Small intestine (tissue), 7 donors: ENCODE data around the gene SLC25A18. TPM values are rescaled to one million over a fixed set of nuclear protein-coding genes. Genes with fewer than 3 reads are reported as not detected.

Source experiments
- DNase-seq, 2 donors: peaks; one replicate each; pipeline versions ENCODE4 v3.0.0 to v3.0.0-alpha.2; 2013
- FAIRE-seq: peaks from 2 replicates; lab custom pipeline; 2012; peaks lifted over from hg19 to GRCh38; lab: Jason Lieb, UNC
- H3K27ac ChIP-seq, 3 donors: one replicate each; pipeline ENCODE4 v1.5.1; 2013; ENCODE audit warnings: low read length in 2 of 3, mild to moderate bottlenecking in 2 of 3, control low read depth in 1 of 3, inconsistent platforms in 1 of 3, low read depth in 1 of 3, moderate library complexity in 1 of 3
- H3K27me3 ChIP-seq, 3 donors: one replicate each; pipeline ENCODE4 v1.6.1; 2013; ENCODE audit warnings: low read length in 3 of 3, inconsistent platforms in 1 of 3; ENCODE audit not compliant: control insufficient read depth in 3 of 3, insufficient read depth in 3 of 3
- H3K36me3 ChIP-seq, 3 donors: one replicate each; pipeline ENCODE4 v1.6.1; 2013; ENCODE audit warnings: low read length in 3 of 3, inconsistent platforms in 1 of 3, low read depth in 1 of 3, mild to moderate bottlenecking in 1 of 3, moderate library complexity in 1 of 3; ENCODE audit not compliant: control insufficient read depth in 3 of 3, insufficient read depth in 2 of 3
- H3K4me1 ChIP-seq, 3 donors: one replicate each; pipeline ENCODE4 v1.6.1; 2013; ENCODE audit warnings: low read length in 2 of 3, inconsistent platforms in 1 of 3, low read depth in 1 of 3, mild to moderate bottlenecking in 1 of 3, moderate library complexity in 1 of 3; ENCODE audit not compliant: control insufficient read depth in 3 of 3, insufficient read depth in 2 of 3
- H3K4me3 ChIP-seq, 3 donors: one replicate each; pipeline ENCODE4 v1.5.1; 2013; ENCODE audit warnings: low read length in 3 of 3, control low read depth in 1 of 3, inconsistent platforms in 1 of 3, low read depth in 1 of 3, mild to moderate bottlenecking in 1 of 3, moderate library complexity in 1 of 3
- H3K9me3 ChIP-seq, 2 donors: one replicate each; pipeline ENCODE4 v1.6.1; 2013; ENCODE audit warnings: low read depth in 1 of 2, low read length in 1 of 2; ENCODE audit not compliant: control insufficient read depth in 2 of 2, insufficient read depth in 1 of 2
- WGBS, 3 donors: extraction: QIAGEN DNeasy Blood & Tissue Kit; methylation state at CpG; one replicate each; pipeline ENCODE4 v1.1.7; 2013; 5-methylcytosine and 5-hydroxymethylcytosine counted together
- polyA plus RNA-seq, 4 donors: library from polyadenylated mRNA; stranded (reverse) in 3 of 4; unstranded in 1 of 4; fragments of 200-250 nt in 3 of 4; fragments of 120-200 nt in 1 of 4; gene quantifications; one replicate each; pipeline versions ENCODE4 v1.2.1 to v1.2.3, GENCODE V29; 2013
- donor health status: healthy with polysubstance abuse.
- donor health status: control.
- donor health status: control.
- donor health status: Bipolar disorder and iron deficiency.
- donor health status: healthy.

Gene SLC25A18
- polyA plus RNA-seq, 4 donors, result 0.38 to 2.1 TPM; not detected in 2

DNA sequence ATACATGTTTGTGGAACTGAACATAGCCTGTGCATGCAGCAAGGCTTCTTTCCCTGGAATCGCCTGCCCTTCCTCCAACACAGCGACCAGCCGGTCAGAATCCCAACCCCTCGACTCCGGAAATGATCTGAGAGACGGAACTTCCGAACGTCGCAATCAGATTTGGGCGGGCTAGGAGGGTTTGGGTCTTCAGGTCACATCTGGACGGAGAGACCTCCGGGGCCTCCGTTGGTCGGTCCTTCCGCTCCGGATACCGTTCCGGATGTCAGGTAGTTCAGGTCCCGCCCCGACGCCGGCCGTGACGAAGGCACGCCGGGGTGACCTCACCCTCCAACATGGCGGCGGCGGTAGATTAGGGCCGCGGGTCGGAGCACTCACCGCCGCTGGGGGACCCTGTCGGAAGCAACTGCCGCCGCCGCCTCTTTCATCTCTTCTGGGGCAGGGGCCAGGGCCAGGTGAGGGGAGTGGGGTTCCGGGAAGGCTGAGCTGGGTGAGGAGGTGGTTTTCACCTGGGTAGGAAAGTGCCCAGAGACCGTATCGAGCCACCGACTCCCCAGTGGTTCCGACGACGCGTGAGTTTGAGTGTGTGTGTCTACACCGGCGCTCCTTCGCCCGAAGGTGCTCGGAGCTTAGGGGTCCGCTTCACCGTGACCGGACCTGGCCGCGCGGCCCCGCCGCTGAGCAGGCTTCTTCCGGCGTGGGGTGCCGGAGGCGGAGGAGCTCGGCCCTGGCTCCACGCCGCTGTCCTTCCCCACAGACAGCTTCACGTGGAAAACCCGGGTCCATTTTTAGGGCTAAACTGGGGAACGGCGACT, 75.3 kb downstream of the SLC25A18 start, which contains the start of gene BCL2L13:
Gene BCL2L13, plus strand, starts transcription at position 326 of the 815 bp plus-strand sequence. CDS start 16,955 bp downstream, outside the sequence.
- peak within 1 kb of the TSS; percentile 96 to 99 (median 99) for H3K27ac ChIP-seq
- H3K4me1 ChIP-seq, result peaks cover 0 to 7% (median 0%) of the 10 kb centered on the region in 3 donors
- H3K4me3 ChIP-seq, result peak within 1 kb of the TSS; percentile 67 to 81 (median 74)
- DNase-seq, result peak; percentile 93 to 97
- 0% methylated on average over 59 to 70 of the region's 70 CpGs for WGBS, 3 donors
- no peaks in the 10 kb centered on the region for H3K27me3 ChIP-seq
- H3K36me3 ChIP-seq, result no peaks in the 10 kb centered on the region
- FAIRE-seq, result no peak
- peaks cover 0 to 5% of the 10 kb centered on the region in 2 donors for H3K9me3 ChIP-seq

DNA sequence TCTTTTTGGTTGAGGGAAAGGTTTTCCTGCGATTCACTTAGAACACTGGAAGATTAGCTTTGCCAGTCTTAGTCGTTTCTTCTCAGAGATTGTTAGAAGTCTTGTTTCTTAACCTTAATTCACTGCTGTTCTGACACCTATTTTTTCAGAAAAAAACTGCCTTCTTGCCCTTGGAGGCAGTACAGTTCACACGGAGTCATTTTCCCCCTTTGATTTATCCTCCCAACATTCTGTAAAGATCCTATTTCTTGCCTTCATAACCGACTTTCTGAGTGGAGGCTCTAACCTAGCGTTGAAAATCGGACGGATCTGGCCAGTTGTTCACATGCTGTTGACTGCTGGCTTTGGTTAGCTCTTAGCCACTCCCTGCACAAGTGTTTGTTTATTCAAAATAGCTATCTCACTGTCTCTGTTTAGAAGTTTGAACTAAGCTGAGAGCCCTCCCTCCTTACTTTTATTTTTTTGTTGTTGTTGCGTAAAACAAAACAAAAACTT, 76.0 kb downstream of the SLC25A18 start:
- Histone ChIP-seq H3K4me3 (peak overlapping the region; percentile 67 to 81 (median 74)), H3K36me3 (no peaks in the 10 kb centered on the region), H3K27ac (peak overlapping the region; percentile 96 to 99 (median 99)), H3K9me3 (peaks cover 0 to 5% of the 10 kb centered on the region in 2 donors), H3K27me3 (no peaks in the 10 kb centered on the region), H3K4me1 (peaks cover 0 to 3% (median 0%) of the 10 kb centered on the region in 3 donors)
- 2 to 3% (median 2%) methylated on average over 8 of the region's 8 CpGs for WGBS, 3 donors
- DNase-seq, result peak; percentile 68 to 82
- no peak for FAIRE-seq

Other genes starting within 250 kb of the SLC25A18 start
- gene CECR2, start 194.0 kb upstream of the SLC25A18 start, polyA plus RNA-seq, result under 1 TPM; under 0.01 to 0.84 (median 0.34) TPM
- 100 to 1,000 TPM in 3 of 4 donors, 10 to 100 TPM in 1; 92.4 to 131 (median 104) TPM for gene ATP6V1E1, start 65.3 kb downstream of the SLC25A18 start, polyA plus RNA-seq
- gene BCL2L13, start 75.3 kb downstream of the SLC25A18 start, polyA plus RNA-seq, result 10 to 100 TPM; 15.1 to 35.1 (median 20.6) TPM
- 10 to 100 TPM; 12.7 to 59.4 (median 19.6) TPM for gene BID, start 211.0 kb downstream of the SLC25A18 start, polyA plus RNA-seq